H9 (cell line): Measurements from ENCODE around the gene COL8A1. TPM values are rescaled to one million over a fixed set of nuclear protein-coding genes. Genes with fewer than 3 reads are reported as not detected.

Source experiments
- DNase-seq: peaks from one replicate; pipeline ENCODE4 v3.0.0-alpha.2; 2017
- H2AFZ ChIP-seq: one replicate; pipeline ENCODE4 v1.6.1; 2013; ENCODE audit warnings: mild to moderate bottlenecking, low read length, control low read depth, moderate library complexity
- H2AK5ac ChIP-seq: 2 replicates; pipeline ENCODE4 v1.6.1; 2013; ENCODE audit warnings: low read length, control low read depth, mixed read lengths; ENCODE audit not compliant: insufficient read length
- H2BK120ac ChIP-seq: one replicate; pipeline ENCODE4 v1.6.1; 2013; ENCODE audit warnings: low read depth, mild to moderate bottlenecking, low read length, control low read depth, inconsistent platforms; ENCODE audit not compliant: poor library complexity, severe bottlenecking
- H2BK12ac ChIP-seq: 2 replicates; pipeline ENCODE4 v1.6.1; 2013; ENCODE audit warnings: low read length, control low read depth, mixed read lengths, low read depth; ENCODE audit not compliant: insufficient read length
- H2BK15ac ChIP-seq: 2 replicates; pipeline ENCODE4 v1.6.1; 2013; ENCODE audit warnings: low read depth, low read length, control low read depth
- H2BK20ac ChIP-seq: one replicate; pipeline ENCODE4 v1.6.1; 2013; ENCODE audit warnings: low read depth, mild to moderate bottlenecking, low read length, control low read depth, inconsistent platforms; ENCODE audit not compliant: poor library complexity, severe bottlenecking
- H2BK5ac ChIP-seq: 2 replicates; pipeline ENCODE4 v1.6.1; 2013; ENCODE audit warnings: low read length, control low read depth, mixed read lengths; ENCODE audit not compliant: insufficient read length
- H3K14ac ChIP-seq: 2 replicates; pipeline ENCODE4 v1.6.1; 2013; ENCODE audit warnings: low read length, control low read depth; ENCODE audit not compliant: insufficient read depth
- H3K18ac ChIP-seq: 2 replicates; pipeline ENCODE4 v1.6.1; 2013; ENCODE audit warnings: low read depth, mild to moderate bottlenecking, mixed read lengths, low read length, control low read depth; ENCODE audit not compliant: insufficient read length
- H3K23ac ChIP-seq: 2 replicates; pipeline ENCODE4 v1.6.1; 2013; ENCODE audit warnings: low read length, control low read depth, mixed read lengths, low read depth; ENCODE audit not compliant: insufficient read length
- H3K23me2 ChIP-seq: 2 replicates; pipeline ENCODE4 v1.6.1; 2013; ENCODE audit warnings: low read depth, mild to moderate bottlenecking, mixed read lengths, low read length, control low read depth; ENCODE audit not compliant: insufficient read length, poor library complexity, severe bottlenecking
- H3K27ac ChIP-seq: 2 replicates; pipeline ENCODE4 v1.5.1; 2013; ENCODE audit warnings: low read length, control low read depth, mixed read lengths, low read depth; ENCODE audit not compliant: insufficient read length
- H3K27me3 ChIP-seq: 2 replicates; pipeline ENCODE4 v1.6.1; 2013; ENCODE audit warnings: low read length, control low read depth, inconsistent platforms; ENCODE audit not compliant: insufficient read depth
- H3K4ac ChIP-seq: 2 replicates; pipeline ENCODE4 v1.6.1; 2013; ENCODE audit warnings: low read depth, mild to moderate bottlenecking, control low read depth, inconsistent platforms, low read length, moderate library complexity
- H3K4me1 ChIP-seq: 2 replicates; pipeline ENCODE4 v1.6.1; 2013; ENCODE audit warnings: low read length, control low read depth, inconsistent platforms; ENCODE audit not compliant: insufficient read depth
- H3K4me2 ChIP-seq: 2 replicates; pipeline ENCODE4 v1.6.1; 2013; ENCODE audit warnings: low read length, control low read depth, mixed read lengths; ENCODE audit not compliant: insufficient read length, insufficient read depth
- H3K56ac ChIP-seq: 2 replicates; pipeline ENCODE4 v1.6.1; 2013; ENCODE audit warnings: low read depth, mild to moderate bottlenecking, mixed read lengths, low read length, control low read depth; ENCODE audit not compliant: insufficient read length
- H3K79me1 ChIP-seq: 2 replicates; pipeline ENCODE4 v1.6.1; 2013; ENCODE audit warnings: low read depth, mild to moderate bottlenecking, moderate library complexity, low read length, control low read depth, inconsistent platforms; ENCODE audit not compliant: insufficient read depth, poor library complexity, severe bottlenecking
- H3K79me2 ChIP-seq: 2 replicates; pipeline ENCODE4 v1.6.1; 2013; ENCODE audit warnings: low read length, control low read depth, inconsistent platforms; ENCODE audit not compliant: insufficient read depth
- H3K9ac ChIP-seq: 2 replicates; pipeline ENCODE4 v1.6.1; 2013; ENCODE audit warnings: low read length, control low read depth, mixed read lengths; ENCODE audit not compliant: insufficient read length; ENCODE audit errors: extremely low read depth
- H3K9me3 ChIP-seq: one replicate; pipeline ENCODE4 v1.6.1; 2013; ENCODE audit warnings: low read depth, low read length, inconsistent platforms; ENCODE audit not compliant: control insufficient read depth
- H3T11ph ChIP-seq: one replicate; pipeline ENCODE4 v1.6.1; 2013; ENCODE audit warnings: mild to moderate bottlenecking, low read length, control low read depth, inconsistent platforms
- H4K20me1 ChIP-seq: one replicate; pipeline ENCODE4 v1.6.1; 2013; ENCODE audit not compliant: control insufficient read depth, insufficient read length, insufficient read depth
- H4K5ac ChIP-seq: 2 replicates; pipeline ENCODE4 v1.6.1; 2013; ENCODE audit warnings: low read depth, mild to moderate bottlenecking, mixed read lengths, low read length, control low read depth; ENCODE audit not compliant: insufficient read length
- H4K8ac ChIP-seq: replicated peaks from 2 replicates; pipeline ENCODE4 v1.6.1; 2013; ENCODE audit warnings: low read length, control low read depth, mixed read lengths, low read depth; ENCODE audit not compliant: insufficient read length
- H4K91ac ChIP-seq: 2 replicates; pipeline ENCODE4 v1.6.1; 2013; ENCODE audit warnings: low read depth, mild to moderate bottlenecking, moderate library complexity, mixed read lengths, low read length, control low read depth; ENCODE audit not compliant: insufficient read length
- H3K27ac Mint-ChIP-seq, 3 experiments: 2 replicates in 2 of 3; 3 replicates in 1 of 3; pipeline ENCODE4 v1.8.0; 2020 to 2021; ENCODE audit warnings: mixed read lengths in 3 of 3, mild to moderate bottlenecking in 1 of 3, moderate library complexity in 1 of 3
- H3K27me3 Mint-ChIP-seq: 2 replicates; pipeline ENCODE4 v1.8.0; 2021; ENCODE audit warnings: low read depth, mild to moderate bottlenecking, moderate library complexity, mixed read lengths
- H3K36me3 Mint-ChIP-seq, 3 experiments: 2 replicates in 2 of 3; 3 replicates in 1 of 3; pipeline ENCODE4 v1.8.0; 2020 to 2021; ENCODE audit warnings: low read depth in 3 of 3, mixed read lengths in 3 of 3; ENCODE audit not compliant: insufficient read depth in 1 of 3
- H3K4me1 Mint-ChIP-seq, 2 experiments: 2 replicates each; pipeline ENCODE4 v1.8.0; 2020; ENCODE audit warnings: mixed read lengths in 2 of 2
- H3K4me3 Mint-ChIP-seq, 2 experiments: 2 replicates in 1 of 2; 3 replicates in 1 of 2; pipeline ENCODE4 v1.8.0; 2020 to 2021; ENCODE audit warnings: mild to moderate bottlenecking in 2 of 2, mixed read lengths in 2 of 2, moderate library complexity in 1 of 2
- H3K9me3 Mint-ChIP-seq, 2 experiments: 2 replicates in 1 of 2; 3 replicates in 1 of 2; pipeline ENCODE4 v1.8.0; 2020; ENCODE audit warnings: mild to moderate bottlenecking in 2 of 2, mixed read lengths in 2 of 2, moderate library complexity in 1 of 2
- CTCF ChIP-seq: fragments of 200-600 bp; sonication (generic); conservative IDR thresholded peaks from 3 replicates; pipeline ENCODE4 v1.8.0; 2021; ENCODE audit warnings: antibody characterized with exemption, mild to moderate bottlenecking
- WGBS: extraction: QIAGEN DNeasy Blood & Tissue Kit; methylation state at CpG from one replicate; pipeline ENCODE4 v1.1.7; 2013; ENCODE audit warnings: missing lambda C conversion rate, low lambda C conversion rate, mixed read lengths; ENCODE audit not compliant: insufficient read length; ENCODE audit errors: extremely low coverage; 5-methylcytosine and 5-hydroxymethylcytosine counted together
- total RNA-seq: library from RNA; stranded (reverse); gene quantifications from 2 replicates; pipeline ENCODE4 v1.2.1, GENCODE V29; 2021

COL8A1 gene
- total RNA-seq, 1 experiment from 2014 or later, result 0.17 TPM

- Histone ChIP-seq H2BK20ac (no peak overlapping the region), H4K20me1 (no peaks in the 10 kb centered on the region), H3K14ac (no peak overlapping the region), H3K4me1 (no peaks in the 10 kb centered on the region), H2BK15ac (no peak overlapping the region), H3K4me2 (no peak overlapping the region), H3T11ph (no peak overlapping the region), H4K91ac (no peak overlapping the region), H3K4ac (no peak overlapping the region), H3K9me3 (no peaks in the 10 kb centered on the region), H2BK5ac (no peak overlapping the region), H2BK120ac (no peak overlapping the region), H3K27ac (no peak overlapping the region), H3K79me1 (peaks cover 6% of the 10 kb centered on the region), H3K23me2 (no peaks in the 10 kb centered on the region), H3K27me3 (no peaks in the 10 kb centered on the region), H3K79me2 (peaks cover 3% of the 10 kb centered on the region; the same call in 1 of the 2 replicates), H3K56ac (no peak overlapping the region), H2AK5ac (no peak overlapping the region), H4K5ac (no peak overlapping the region), H4K8ac (no peak overlapping the region), H2AFZ (no peak overlapping the region), H3K23ac (no peak overlapping the region), H3K18ac (no peak overlapping the region), H3K9ac (no peak overlapping the region), H2BK12ac (no peak overlapping the region)
- Mint-ChIP-seq H3K9me3 (no peaks in the 10 kb centered on the region), H3K4me3 (no peak overlapping the region), H3K36me3 (no peaks in the 10 kb centered on the region; a peak in 1 of 7 replicates), H3K27ac (no peak overlapping the region), H3K4me1 (peaks cover under 1 to 5% of the 10 kb centered on the region in 2 experiments; a peak in 3 of 4 replicates), H3K27me3 (no peaks in the 10 kb centered on the region)
- TF ChIP-seq CTCF, result no peak
- WGBS, result no CpG with 5 or more reads among the region's 4 CpGs
- no peak for DNase-seq
These were observed 195.3 kb downstream of the COL8A1 start for GRCh38 chr3:99833617-99834205.
